Prostate gland (tissue), 2 donors: ENCODE data around the gene SFXN4.

Experiments used
- POLR2AphosphoS5 ChIP-seq: sonication (generic); formaldehyde crosslinking; IDR thresholded peaks from one replicate; pipeline ENCODE4 v1.6.1; 2017; ENCODE audit warnings: antibody characterized with exemption
- TF ChIP-seq, protein P1 (sequence below), 4 experiments: fragments of 200-600 bp in 2 of 4; fragments of 450-650 bp in 2 of 4; sonication (generic) in 2 of 4; IDR thresholded peaks; 1 replicate in 3 of 4; 2 replicates in 1 of 4; pipeline ENCODE4 v1.5.1; 2016 to 2019; ENCODE audit warnings: antibody characterized with exemption in 4 of 4, mild to moderate bottlenecking in 2 of 4, moderate library complexity in 2 of 4

DNA sequence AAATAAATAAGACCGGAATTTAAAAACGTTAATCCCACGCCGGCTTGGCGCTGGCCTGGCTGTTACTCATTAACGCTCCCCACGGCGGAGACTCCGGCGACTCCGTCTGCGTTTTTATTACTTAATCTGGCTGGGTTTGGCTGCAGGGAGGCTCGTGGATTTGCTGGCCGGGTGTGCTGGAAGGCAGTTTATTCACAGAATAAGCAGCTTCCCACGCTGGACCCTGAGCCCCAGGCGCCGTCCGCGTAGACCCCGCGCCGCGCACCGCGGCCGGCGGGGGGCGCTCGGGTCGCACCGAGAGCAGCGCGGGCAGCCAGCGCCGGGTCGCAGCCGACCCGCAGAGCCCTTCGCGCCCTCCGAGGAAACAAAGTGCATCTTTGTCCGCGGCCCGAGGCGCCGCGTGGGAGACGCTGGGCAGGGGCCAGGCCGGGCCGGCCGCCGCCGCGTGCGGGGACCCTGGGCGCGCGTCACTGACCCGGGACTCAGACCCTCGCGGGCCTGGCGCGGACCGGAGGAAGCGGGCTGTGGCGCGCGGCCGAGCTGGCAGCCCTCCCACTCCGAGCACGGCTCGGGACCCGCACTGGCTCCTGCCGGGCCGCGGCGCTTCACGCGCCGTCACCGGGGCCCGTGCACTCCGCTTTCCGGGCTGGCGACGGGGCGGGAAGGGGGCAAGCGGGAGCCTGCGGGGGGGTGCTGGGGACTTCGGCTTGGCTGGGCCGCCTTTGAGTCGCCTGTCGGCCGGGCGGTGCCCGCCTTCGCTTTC lies 41.3 kb upstream of the SFXN4 start:
- TF ChIP-seq POLR2AphosphoS5, result no peak
- TF ChIP-seq, protein P1, sequence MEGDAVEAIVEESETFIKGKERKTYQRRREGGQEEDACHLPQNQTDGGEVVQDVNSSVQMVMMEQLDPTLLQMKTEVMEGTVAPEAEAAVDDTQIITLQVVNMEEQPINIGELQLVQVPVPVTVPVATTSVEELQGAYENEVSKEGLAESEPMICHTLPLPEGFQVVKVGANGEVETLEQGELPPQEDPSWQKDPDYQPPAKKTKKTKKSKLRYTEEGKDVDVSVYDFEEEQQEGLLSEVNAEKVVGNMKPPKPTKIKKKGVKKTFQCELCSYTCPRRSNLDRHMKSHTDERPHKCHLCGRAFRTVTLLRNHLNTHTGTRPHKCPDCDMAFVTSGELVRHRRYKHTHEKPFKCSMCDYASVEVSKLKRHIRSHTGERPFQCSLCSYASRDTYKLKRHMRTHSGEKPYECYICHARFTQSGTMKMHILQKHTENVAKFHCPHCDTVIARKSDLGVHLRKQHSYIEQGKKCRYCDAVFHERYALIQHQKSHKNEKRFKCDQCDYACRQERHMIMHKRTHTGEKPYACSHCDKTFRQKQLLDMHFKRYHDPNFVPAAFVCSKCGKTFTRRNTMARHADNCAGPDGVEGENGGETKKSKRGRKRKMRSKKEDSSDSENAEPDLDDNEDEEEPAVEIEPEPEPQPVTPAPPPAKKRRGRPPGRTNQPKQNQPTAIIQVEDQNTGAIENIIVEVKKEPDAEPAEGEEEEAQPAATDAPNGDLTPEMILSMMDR (IDR thresholded peaks at IDR 0.05), result peak; percentile 66 to 90 (median 84)
